ENCODE results near the gene CSF2RB. TPM values are rescaled to one million over a fixed set of nuclear protein-coding genes. Genes with fewer than 3 reads are reported as not detected.
A peak's percentile ranks its signal among the peaks of the same experiment; 100 is the strongest.

The CSF2RB gene
- total RNA-seq, 1 experiment from 2014 or later = not detected

DNA sequence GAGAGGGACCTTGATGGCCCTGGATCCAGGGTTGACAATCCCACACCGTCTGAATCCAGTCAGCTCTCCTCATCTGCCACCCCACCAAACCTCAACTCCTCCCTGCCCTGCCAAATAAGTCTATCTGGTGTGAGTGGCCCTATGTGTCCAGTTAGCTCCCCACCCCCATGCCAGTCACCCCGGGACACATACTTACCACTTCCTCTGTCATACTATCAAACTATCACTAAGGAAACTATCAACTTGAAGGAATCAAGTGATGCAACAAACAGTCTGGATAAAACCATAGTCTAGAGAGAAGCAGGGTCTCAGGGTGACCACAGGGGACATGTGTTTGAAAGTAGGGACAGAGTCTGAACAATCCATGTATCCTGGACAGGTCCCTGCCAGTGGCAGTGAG, 13.2 kb upstream of the CSF2RB start:
- Histone ChIP-seq H3K56ac (ENCODE audit: insufficient read length, low read depth, low read length) (no peak overlapping the region), H2BK20ac (ENCODE audit: low read depth, low read length, poor library complexity, severe bottlenecking) (no peak overlapping the region), H3K4me2 (ENCODE audit: insufficient read depth, insufficient read length, low read length) (peak overlapping the region; percentile 31), H3K27ac (ENCODE audit: insufficient read length, low read depth, low read length) (no peak overlapping the region), H3K79me2 (ENCODE audit: insufficient read depth, low read length) (no peaks in the 10 kb centered on the region), H3K9ac (ENCODE audit: extremely low read depth, insufficient read length, low read length) (no peak overlapping the region), H4K91ac (ENCODE audit: insufficient read length, low read depth, low read length) (peak overlapping the region; percentile 30), H3T11ph (ENCODE audit: low read length) (no peak overlapping the region), H4K8ac (replicated peaks; ENCODE audit: insufficient read length, low read depth, low read length) (no peak overlapping the region), H2AK5ac (ENCODE audit: insufficient read length, low read length) (no peak overlapping the region), H4K20me1 (ENCODE audit: control insufficient read depth, insufficient read depth, insufficient read length) (no peaks in the 10 kb centered on the region), H3K4me1 (ENCODE audit: insufficient read depth, low read length) (peaks cover 6% of the 10 kb centered on the region; the same call in 1 of the 2 replicates), H2AFZ (ENCODE audit: low read length) (no peak overlapping the region), H3K4ac (ENCODE audit: low read depth, low read length) (no peak overlapping the region), H3K23ac (ENCODE audit: insufficient read length, low read depth, low read length) (no peak overlapping the region), H2BK12ac (ENCODE audit: insufficient read length, low read depth, low read length) (peak overlapping the region; percentile 71), H3K9me3 (ENCODE audit: control insufficient read depth, low read depth, low read length) (no peaks in the 10 kb centered on the region), H2BK5ac (ENCODE audit: insufficient read length, low read length) (no peak overlapping the region), H2BK15ac (ENCODE audit: low read depth, low read length) (no peak overlapping the region), H4K5ac (ENCODE audit: insufficient read length, low read depth, low read length) (no peak overlapping the region), H2BK120ac (ENCODE audit: low read depth, low read length, poor library complexity, severe bottlenecking) (no peak overlapping the region), H3K14ac (ENCODE audit: insufficient read depth, low read length) (peak overlapping the region; percentile 38; the same call in 1 of the 2 replicates), H3K27me3 (ENCODE audit: insufficient read depth, low read length) (no peaks in the 10 kb centered on the region), H3K18ac (ENCODE audit: insufficient read length, low read depth, low read length) (peak overlapping the region; percentile 70), H3K23me2 (ENCODE audit: insufficient read length, low read depth, low read length, poor library complexity, severe bottlenecking) (no peaks in the 10 kb centered on the region), H3K79me1 (ENCODE audit: insufficient read depth, low read depth, low read length, poor library complexity, severe bottlenecking) (no peaks in the 10 kb centered on the region)
- TF ChIP-seq, protein P1, sequence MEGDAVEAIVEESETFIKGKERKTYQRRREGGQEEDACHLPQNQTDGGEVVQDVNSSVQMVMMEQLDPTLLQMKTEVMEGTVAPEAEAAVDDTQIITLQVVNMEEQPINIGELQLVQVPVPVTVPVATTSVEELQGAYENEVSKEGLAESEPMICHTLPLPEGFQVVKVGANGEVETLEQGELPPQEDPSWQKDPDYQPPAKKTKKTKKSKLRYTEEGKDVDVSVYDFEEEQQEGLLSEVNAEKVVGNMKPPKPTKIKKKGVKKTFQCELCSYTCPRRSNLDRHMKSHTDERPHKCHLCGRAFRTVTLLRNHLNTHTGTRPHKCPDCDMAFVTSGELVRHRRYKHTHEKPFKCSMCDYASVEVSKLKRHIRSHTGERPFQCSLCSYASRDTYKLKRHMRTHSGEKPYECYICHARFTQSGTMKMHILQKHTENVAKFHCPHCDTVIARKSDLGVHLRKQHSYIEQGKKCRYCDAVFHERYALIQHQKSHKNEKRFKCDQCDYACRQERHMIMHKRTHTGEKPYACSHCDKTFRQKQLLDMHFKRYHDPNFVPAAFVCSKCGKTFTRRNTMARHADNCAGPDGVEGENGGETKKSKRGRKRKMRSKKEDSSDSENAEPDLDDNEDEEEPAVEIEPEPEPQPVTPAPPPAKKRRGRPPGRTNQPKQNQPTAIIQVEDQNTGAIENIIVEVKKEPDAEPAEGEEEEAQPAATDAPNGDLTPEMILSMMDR (conservative IDR thresholded peaks at IDR 0.05) = no peak
- Mint-ChIP-seq H3K4me3 (no peak overlapping the region), H3K27ac (no peak overlapping the region; a peak in 1 of 7 replicates), H3K27me3 (ENCODE audit: low read depth) (peaks cover 97% of the 10 kb centered on the region), H3K9me3 (peaks cover 23 to 30% of the 10 kb centered on the region in 2 experiments), H3K4me1 (peaks cover 22 to 27% of the 10 kb centered on the region in 2 experiments), H3K36me3 (ENCODE audit: insufficient read depth in 1 of 3, low read depth in 3 of 3) (peaks cover 7 to 14% (median 10%) of the 10 kb centered on the region in 3 experiments; a peak in 6 of 7 replicates)
- DNase-seq = no peak
- no CpG with 5 or more reads among the region's 2 CpGs for WGBS (ENCODE audit: extremely low coverage, insufficient read length, low lambda C conversion rate)
